Neuron (in vitro differentiated cells): ENCODE measurements around the gene STK4.
"Not testable (repeated sequence)": the region's sequence is repeated elsewhere in the genome, so short reads cannot be mapped to it uniquely, and the experiment has no call there.

ENCODE experiments used
- H2AFZ ChIP-seq: one replicate; pipeline ENCODE4 v1.6.1; 2013; ENCODE audit warnings: low read depth, mild to moderate bottlenecking, inconsistent platforms, low read length, moderate library complexity
- H3K27me3 ChIP-seq: one replicate; pipeline ENCODE4 v1.6.1; 2013; ENCODE audit warnings: low read length; ENCODE audit not compliant: insufficient read depth
- H3K36me3 ChIP-seq: one replicate; pipeline ENCODE4 v1.6.1; 2013; ENCODE audit warnings: low read length; ENCODE audit not compliant: insufficient read depth
- H3K4me1 ChIP-seq: one replicate; pipeline ENCODE4 v1.6.1; 2013; ENCODE audit warnings: low read length; ENCODE audit not compliant: insufficient read depth
- H3K4me3 ChIP-seq: 2 replicates; pipeline ENCODE4 v1.5.1; 2013; ENCODE audit warnings: mild to moderate bottlenecking, low read length, moderate library complexity
- H3K9me3 ChIP-seq: one replicate; pipeline ENCODE4 v1.6.1; 2013; ENCODE audit warnings: low read length

STK4 gene

DNA sequence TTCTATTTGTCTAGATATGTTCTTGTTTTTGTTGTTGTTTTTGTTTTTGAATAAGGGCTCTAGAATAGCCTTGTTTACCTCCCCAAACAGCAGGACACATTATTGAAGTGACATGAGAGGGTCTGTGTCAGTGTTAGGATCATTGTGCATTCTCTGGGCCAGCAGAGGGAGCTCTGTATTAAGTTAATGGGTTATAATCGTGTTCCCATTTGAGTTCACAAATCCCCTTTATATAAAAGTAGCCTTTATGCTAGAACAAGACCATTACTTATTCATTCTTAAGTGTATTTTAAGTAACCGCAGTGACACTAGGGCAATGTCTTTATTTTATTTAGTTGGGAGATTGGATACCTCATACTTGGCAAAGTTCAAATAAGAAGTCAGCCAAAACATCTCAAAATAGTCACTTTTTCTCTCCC, 44.8 kb downstream of the STK4 start:
- Histone ChIP-seq H2AFZ (no peak overlapping the region), H3K27me3 (no peaks in the 10 kb centered on the region), H3K36me3 (peaks cover 7% of the 10 kb centered on the region), H3K4me1 (no peaks in the 10 kb centered on the region), H3K4me3 (no peak overlapping the region), H3K9me3 (no peaks in the 10 kb centered on the region)

DNA sequence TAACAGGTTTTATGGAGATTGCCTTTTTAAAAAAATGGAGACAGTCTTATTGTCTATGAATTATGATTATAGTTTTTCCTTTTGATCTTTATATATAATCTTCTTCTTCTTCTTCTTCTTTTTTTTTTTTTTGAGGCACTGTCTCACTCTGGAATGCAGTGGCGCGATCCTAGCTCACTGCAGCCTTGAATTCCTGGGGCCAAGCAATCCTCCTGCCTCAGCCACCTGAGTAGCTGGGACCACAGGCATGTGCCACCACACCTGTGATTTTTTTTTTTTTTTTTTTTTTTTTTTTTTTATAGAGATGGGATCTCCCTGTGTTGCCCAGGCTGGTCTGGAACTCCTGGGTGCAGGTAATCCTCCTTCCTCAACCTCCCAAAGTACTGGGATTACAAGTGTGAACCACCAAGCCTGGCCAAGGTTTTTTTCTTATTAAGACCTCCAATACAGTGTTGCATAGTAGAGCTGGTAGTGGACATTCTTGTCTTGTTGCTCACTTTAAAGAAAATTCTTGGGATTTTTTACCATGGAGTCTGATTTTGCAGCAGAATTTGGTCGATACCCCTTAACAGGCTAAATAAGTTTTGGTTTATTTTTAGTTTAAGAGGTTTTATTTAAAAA, 46.5 kb downstream of the STK4 start:
- H3K36me3 ChIP-seq = peaks cover 6% of the 10 kb centered on the region
- no peak overlapping the region for H2AFZ ChIP-seq
- H3K4me3 ChIP-seq = no peak overlapping the region
- no peaks in the 10 kb centered on the region for H3K27me3 ChIP-seq
- H3K4me1 ChIP-seq = no peaks in the 10 kb centered on the region
- H3K9me3 ChIP-seq = no peaks in the 10 kb centered on the region

DNA sequence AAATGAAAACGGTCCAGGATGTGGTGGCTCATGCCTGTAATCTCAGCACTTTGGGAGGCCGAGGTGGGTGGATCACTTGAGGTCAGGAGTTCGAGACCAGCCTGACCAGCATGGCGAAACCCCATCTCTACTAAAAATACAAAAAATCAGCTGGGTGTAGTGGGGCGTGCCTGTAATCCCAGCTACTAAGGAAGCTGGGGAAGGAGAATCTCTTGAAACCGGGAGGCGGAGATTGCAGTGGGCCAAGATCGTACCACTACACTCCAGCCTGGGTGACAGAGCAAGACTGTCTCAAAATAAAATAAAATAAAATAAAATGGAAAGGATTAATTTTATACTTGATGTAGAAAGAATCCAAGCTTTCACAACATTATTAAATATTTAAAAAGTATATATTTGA, 47.8 kb downstream of the STK4 start:
- not testable (repeated sequence) for H3K4me1 ChIP-seq, H3K4me3 ChIP-seq, H2AFZ ChIP-seq, H3K27me3 ChIP-seq, H3K9me3 ChIP-seq, H3K36me3 ChIP-seq

DNA sequence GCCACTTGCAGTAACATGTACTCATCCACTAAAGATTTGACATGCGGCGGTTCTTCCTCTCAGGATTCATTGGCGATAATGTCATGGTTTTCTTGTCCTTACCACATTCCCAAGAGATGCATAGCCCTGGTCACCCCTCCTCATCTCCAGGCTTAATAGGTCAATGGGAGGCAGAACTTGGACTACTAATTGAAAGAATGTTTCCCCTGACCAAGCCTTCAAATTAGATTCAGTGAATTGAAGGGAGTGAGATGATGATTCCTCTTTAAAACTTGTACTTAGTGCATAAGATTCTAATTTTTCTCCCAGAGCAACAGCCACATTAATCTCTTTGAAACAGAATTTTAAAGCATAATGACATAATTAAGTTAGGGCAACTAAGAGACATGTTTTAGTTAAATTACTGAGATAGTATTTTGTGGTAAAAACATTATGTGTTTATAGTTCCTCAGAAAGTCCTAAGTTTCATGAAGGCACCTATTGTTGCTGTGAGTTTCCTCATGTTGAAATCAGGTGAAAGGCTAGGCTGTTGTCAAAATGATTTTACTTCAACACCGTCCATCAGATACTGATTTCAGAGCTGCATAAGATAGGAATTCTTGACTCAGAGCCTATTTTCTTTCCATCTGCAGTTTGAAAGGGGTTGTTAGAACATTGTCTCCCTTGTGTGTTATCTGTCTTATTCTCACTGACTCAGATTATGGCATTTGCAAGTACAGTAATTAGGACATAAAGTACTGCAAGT, 48.5 kb downstream of the STK4 start:
- Histone ChIP-seq H3K4me3 (no peak overlapping the region), H3K4me1 (no peaks in the 10 kb centered on the region)

DNA sequence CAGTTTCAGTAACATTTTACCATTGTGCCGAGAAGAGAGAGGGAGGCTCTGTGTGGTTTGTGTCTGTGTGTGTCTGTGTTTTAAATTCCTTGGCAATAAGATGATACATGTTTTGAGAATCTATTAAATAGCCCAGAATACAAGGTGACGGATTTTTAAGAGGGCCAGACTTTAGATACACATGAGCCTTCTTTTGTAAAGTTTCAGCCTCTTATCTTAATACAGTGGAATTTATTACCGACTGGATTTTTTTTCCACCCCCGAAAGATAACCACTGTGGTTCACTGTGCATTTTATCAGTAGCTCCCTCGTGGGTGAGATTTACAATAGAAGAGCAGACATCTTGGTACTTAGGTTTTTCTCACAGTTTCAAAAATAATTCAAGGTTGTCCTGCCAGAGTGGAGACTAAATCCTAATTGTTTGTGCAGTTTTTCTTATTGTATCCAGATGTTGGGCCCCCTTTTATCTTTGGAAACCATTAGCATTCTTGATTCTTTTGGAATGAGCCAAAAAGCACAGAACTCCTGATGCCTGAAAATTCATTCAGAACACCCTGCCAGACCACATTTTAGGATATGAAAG, 49.9 kb downstream of the STK4 start:
- no peaks in the 10 kb centered on the region for H3K4me1 ChIP-seq
- no peaks in the 10 kb centered on the region for H3K27me3 ChIP-seq

More for the DNA sequence above, 48.5 kb downstream of the STK4 start:
- Histone ChIP-seq H2AFZ (no peak overlapping the region), H3K27me3 (no peaks in the 10 kb centered on the region), H3K9me3 (no peaks in the 10 kb centered on the region), H3K36me3 (peaks cover 6% of the 10 kb centered on the region)

DNA sequence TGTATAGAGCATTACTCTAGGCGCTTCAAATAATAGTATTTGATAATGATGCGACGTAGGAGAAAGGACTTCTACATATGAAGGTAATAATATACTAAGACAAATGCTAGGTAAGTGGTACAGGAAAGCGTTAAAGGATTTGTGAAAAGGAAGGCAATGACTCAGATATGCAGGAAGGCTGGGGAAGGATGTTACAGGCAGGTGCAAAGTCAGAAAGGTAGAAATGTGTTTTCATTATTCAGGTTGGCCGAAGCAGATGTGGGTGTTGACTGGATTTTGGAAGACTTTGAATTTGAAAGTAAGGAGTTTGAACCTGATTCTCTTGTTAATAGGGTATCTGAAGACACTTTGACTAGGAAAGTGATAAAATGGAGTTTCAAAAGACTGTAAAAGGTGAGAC, 51.0 kb downstream of the STK4 start:
- H3K4me3 ChIP-seq = no peak overlapping the region
- H2AFZ ChIP-seq = no peak overlapping the region
- peaks cover 10% of the 10 kb centered on the region for H3K36me3 ChIP-seq
- H3K27me3 ChIP-seq = no peaks in the 10 kb centered on the region
- H3K4me1 ChIP-seq = no peaks in the 10 kb centered on the region
- no peaks in the 10 kb centered on the region for H3K9me3 ChIP-seq

More for the DNA sequence above, 49.9 kb downstream of the STK4 start:
- no peaks in the 10 kb centered on the region for H3K9me3 ChIP-seq
- H3K4me3 ChIP-seq = no peak overlapping the region
- no peak overlapping the region for H2AFZ ChIP-seq
- peaks cover 6% of the 10 kb centered on the region for H3K36me3 ChIP-seq

DNA sequence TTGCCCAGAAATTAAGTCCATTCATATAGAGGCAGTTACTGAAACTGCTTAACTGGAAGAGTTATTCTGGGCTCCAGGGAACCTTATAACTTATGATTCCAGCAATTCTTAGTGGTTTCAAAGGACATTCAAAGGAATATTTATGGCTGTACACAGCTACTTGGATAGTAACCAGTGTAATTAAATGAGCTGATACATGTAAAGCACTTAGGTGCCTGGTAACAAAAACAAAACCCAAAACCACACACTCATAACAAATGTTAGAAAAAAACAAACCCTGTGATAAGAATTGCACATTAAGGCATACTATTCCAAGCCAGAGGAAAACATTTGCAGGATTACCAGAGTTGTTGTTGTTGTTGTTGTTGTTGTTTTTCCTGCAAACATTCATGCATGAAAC, 51.5 kb downstream of the STK4 start:
- H3K4me3 ChIP-seq = no peak overlapping the region
- no peaks in the 10 kb centered on the region for H3K4me1 ChIP-seq
- no peaks in the 10 kb centered on the region for H3K9me3 ChIP-seq
- H3K27me3 ChIP-seq = no peaks in the 10 kb centered on the region
- H2AFZ ChIP-seq = no peak overlapping the region
- H3K36me3 ChIP-seq = peaks cover 10% of the 10 kb centered on the region

DNA sequence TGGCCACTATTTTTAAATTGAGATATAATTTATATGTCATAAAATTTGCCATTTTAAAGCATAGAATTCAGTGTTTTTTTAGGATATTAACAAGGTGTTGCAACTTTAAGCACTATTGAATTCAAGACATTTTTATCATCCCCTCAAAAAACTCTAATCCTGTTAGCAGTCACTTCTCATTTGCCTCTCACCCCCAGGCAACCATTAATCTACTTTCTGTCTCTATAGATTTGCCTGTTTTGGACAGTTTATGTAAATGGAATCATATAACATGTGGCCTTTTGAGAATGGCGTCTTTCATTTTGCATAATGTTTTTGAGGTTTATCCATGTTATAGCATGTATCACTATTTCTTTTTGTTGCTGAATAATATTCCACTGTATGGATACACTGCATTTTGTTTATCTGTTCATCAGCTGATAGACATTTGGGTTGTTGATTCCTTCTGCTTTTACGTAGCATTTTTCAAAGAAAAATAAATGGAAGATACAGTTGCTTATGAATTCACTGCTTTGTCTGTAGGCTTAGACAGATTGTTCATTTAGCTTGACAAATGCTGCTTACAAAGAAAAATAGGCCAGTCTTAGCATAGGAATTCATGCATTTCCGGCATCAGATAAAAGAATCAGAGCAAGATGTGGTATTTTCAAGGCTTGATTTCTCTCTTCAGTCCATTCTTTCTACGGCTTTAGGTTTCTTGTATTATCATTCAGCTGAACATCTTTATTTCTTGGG, 52.9 kb downstream of the STK4 start:
- H3K36me3 ChIP-seq = peaks cover 10% of the 10 kb centered on the region
- no peak overlapping the region for H3K4me3 ChIP-seq
- no peaks in the 10 kb centered on the region for H3K27me3 ChIP-seq
- H3K4me1 ChIP-seq = no peaks in the 10 kb centered on the region
- no peak overlapping the region for H2AFZ ChIP-seq
- no peaks in the 10 kb centered on the region for H3K9me3 ChIP-seq

DNA sequence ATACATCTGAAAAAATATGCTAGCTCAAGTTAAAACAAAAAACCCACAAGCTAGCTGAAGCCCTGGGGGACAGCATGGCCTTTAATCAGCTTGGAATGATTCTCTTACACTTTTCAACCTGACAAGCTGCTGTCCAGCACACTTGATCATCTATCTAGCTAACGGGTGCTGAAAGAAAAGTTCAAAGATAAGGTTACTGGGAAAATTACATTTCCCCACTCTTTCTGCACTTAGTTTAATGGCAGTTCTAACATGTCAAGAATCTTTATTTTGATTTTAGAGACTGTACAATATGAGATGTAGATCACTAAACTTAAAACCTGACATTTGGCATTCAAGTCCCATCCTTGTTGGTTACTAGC, 53.4 kb downstream of the STK4 start:
- Histone ChIP-seq H3K36me3 (peaks cover 10% of the 10 kb centered on the region), H2AFZ (no peak overlapping the region), H3K4me3 (no peak overlapping the region), H3K9me3 (no peaks in the 10 kb centered on the region), H3K4me1 (no peaks in the 10 kb centered on the region), H3K27me3 (no peaks in the 10 kb centered on the region)

DNA sequence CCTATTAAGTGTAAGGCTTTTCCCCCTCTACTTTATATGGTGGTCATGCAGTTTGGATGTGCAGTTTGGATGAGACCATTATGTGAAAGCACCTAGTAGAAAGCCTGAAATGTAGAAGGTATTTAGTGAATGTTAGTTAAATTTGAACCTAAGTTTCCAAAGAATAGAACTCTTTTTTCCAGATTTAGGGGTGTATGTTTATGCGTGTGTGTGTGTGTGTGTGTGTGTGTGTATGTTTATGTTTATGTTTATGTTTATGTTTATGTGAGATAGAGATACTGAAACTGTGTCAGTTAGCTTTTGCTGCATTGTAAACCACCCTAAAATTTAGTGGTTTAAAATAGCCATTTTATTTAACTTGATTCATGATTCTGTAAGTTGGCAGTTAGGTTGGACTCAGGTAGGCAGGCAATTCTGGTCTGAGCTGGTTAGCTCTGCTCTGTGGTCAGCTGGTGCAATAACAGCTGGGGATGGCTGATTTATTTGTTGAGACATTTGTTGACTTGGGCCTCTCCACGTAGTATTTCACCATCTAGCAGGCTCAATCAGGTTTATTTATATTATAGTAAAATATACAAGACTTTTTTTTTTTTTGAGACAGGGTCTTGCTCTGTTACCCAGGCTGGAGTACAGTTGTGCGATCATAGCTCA, 54.0 kb downstream of the STK4 start:
- Histone ChIP-seq H3K4me3 (no peak overlapping the region), H3K27me3 (no peaks in the 10 kb centered on the region), H2AFZ (no peak overlapping the region), H3K4me1 (no peaks in the 10 kb centered on the region), H3K36me3 (peaks cover 16% of the 10 kb centered on the region), H3K9me3 (no peaks in the 10 kb centered on the region)

DNA sequence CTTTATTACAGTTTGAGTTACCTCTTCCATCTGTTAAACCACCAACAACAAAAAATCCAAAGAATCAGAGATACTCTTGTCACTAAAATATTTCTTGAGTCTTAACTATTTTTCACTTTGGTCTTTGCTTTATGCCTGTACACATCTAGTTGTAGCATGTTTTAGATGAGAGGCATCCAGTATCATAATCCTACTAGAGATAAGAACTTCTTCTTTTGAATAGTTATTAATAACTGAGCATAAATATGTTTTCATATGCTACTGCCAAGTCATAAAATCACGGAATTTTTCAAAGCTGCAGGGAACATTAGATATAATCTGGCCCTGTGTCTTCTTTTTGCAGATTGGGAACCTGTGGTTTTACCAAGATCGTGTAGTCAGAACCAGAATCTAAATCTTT, 55.3 kb downstream of the STK4 start:
- Histone ChIP-seq H3K9me3 (no peaks in the 10 kb centered on the region), H3K27me3 (no peaks in the 10 kb centered on the region), H3K4me3 (no peak overlapping the region), H3K4me1 (no peaks in the 10 kb centered on the region), H2AFZ (no peak overlapping the region), H3K36me3 (peaks cover 20% of the 10 kb centered on the region)

DNA sequence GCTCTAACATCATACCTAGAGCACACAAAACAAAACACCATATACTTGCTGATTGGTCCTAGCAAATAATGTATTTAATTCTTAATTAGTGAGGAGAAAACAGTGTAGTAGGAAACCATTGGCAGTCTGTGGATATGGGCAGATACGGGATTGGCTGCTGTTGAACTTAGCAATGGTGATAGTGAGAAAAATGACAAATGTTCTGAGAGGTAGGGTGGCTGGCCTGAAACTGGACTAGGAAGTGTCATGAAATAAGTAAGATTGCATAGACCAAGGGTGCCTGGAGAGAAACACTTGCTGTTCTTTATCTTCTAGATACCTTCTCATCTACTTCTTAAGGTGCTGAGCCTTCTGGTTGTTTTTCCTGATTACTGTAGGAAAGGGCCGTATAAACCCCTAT, 56.8 kb downstream of the STK4 start:
- not testable (repeated sequence) for H3K9me3 ChIP-seq, H2AFZ ChIP-seq, H3K4me3 ChIP-seq, H3K4me1 ChIP-seq, H3K27me3 ChIP-seq
- H3K36me3 ChIP-seq = peaks cover 14% of the 10 kb centered on the region
